Coronary artery (tissue), 2 donors: ENCODE data around the gene ZNF717.

Experiments
- DNase-seq: peaks from one replicate; pipeline ENCODE4 v3.0.0-alpha.2; 2017; ENCODE audit warnings: low spot score
- H3K27ac ChIP-seq, 2 donors: fragments of 200-600 bp; sonication (generic); one replicate each; pipeline ENCODE4 v1.5.1; 2016 to 2019
- H3K4me3 ChIP-seq: fragments of 200-600 bp; sonication (generic); 2 replicates; pipeline ENCODE4 v1.5.1; 2016; ENCODE audit warnings: mild to moderate bottlenecking, moderate library complexity
- CTCF ChIP-seq: fragments of 200-600 bp; sonication (generic); IDR thresholded peaks from one replicate; pipeline ENCODE4 v1.5.1; 2019; ENCODE audit warnings: antibody characterized with exemption

The ZNF717 gene

GRCh38 chr3:75737831-75738493, 47.4 kb downstream of the ZNF717 start:
- Histone ChIP-seq H3K4me3 (peak overlapping the region; percentile 34), H3K27ac (no peak overlapping the region)
- no peak for DNase-seq
- TF ChIP-seq CTCF = no peak

- H3K27ac ChIP-seq = no peak overlapping the region
- H3K4me3 ChIP-seq = no peak overlapping the region
- no peak for DNase-seq
- no peak for TF ChIP-seq CTCF
Observed at GRCh38 chr3:75727985-75728384, 57.4 kb downstream of the ZNF717 start.

GRCh38 chr3:75692061-75692460, 93.3 kb downstream of the ZNF717 start:
- Histone ChIP-seq H3K27ac (no peak overlapping the region), H3K4me3 (no peak overlapping the region)
- TF ChIP-seq CTCF = no peak
- DNase-seq = no peak

- no peak for TF ChIP-seq CTCF
- H3K27ac ChIP-seq = no peak overlapping the region
- DNase-seq = no peak
- no peak overlapping the region for H3K4me3 ChIP-seq
Observed at GRCh38 chr3:75687323-75687722, 98.0 kb downstream of the ZNF717 start.
